Osteocyte (in vitro differentiated cells): ENCODE measurements around the gene ADAM15. TPM values are rescaled to one million over a fixed set of nuclear protein-coding genes. Genes with fewer than 3 reads are reported as not detected.

Experiments used
- DNase-seq: peaks from one replicate; pipeline ENCODE4 v3.0.0; 2021; ENCODE audit warnings: mixed read lengths; ENCODE audit not compliant: unreplicated experiment; ENCODE audit errors: extremely low spot score
- H3K27ac Mint-ChIP-seq: one replicate; pipeline ENCODE4 v1.8.0; 2021; ENCODE audit warnings: mild to moderate bottlenecking, mixed read lengths; ENCODE audit not compliant: unreplicated experiment
- H3K27me3 Mint-ChIP-seq: one replicate; pipeline ENCODE4 v1.8.0; 2021; ENCODE audit warnings: mixed read lengths; ENCODE audit not compliant: unreplicated experiment
- H3K36me3 Mint-ChIP-seq: one replicate; pipeline ENCODE4 v1.8.0; 2021; ENCODE audit warnings: mixed read lengths; ENCODE audit not compliant: unreplicated experiment
- H3K4me1 Mint-ChIP-seq: one replicate; pipeline ENCODE4 v1.8.0; 2021; ENCODE audit warnings: mixed read lengths; ENCODE audit not compliant: unreplicated experiment
- H3K4me3 Mint-ChIP-seq: one replicate; pipeline ENCODE4 v1.8.0; 2021; ENCODE audit warnings: mild to moderate bottlenecking, moderate library complexity, mixed read lengths; ENCODE audit not compliant: unreplicated experiment
- H3K9me3 Mint-ChIP-seq: one replicate; pipeline ENCODE4 v1.8.0; 2021; ENCODE audit warnings: mixed read lengths; ENCODE audit not compliant: unreplicated experiment
- CTCF ChIP-seq: fragments of 200-600 bp; sonication (generic); IDR thresholded peaks from 2 replicates; pipeline ENCODE4 v1.5.0; 2021; ENCODE audit warnings: antibody characterized with exemption, mild to moderate bottlenecking, moderate library complexity
- total RNA-seq: library from RNA; stranded (reverse); gene quantifications from 2 replicates; pipeline ENCODE4 v1.2.1, GENCODE V29; 2021

Gene ADAM15
- total RNA-seq, 1 donor from 2014 or later: 89.4 TPM

GRCh38 chr1:155026154-155026553 is 25.0 kb upstream of the ADAM15 start:
- Mint-ChIP-seq H3K36me3 (no peaks in the 10 kb centered on the region), H3K27me3 (no peaks in the 10 kb centered on the region), H3K4me3 (no peak overlapping the region), H3K27ac (no peak overlapping the region), H3K4me1 (peaks cover 10% of the 10 kb centered on the region), H3K9me3 (no peaks in the 10 kb centered on the region)
- no peak for DNase-seq
- no peak for TF ChIP-seq CTCF

- Mint-ChIP-seq H3K9me3 (no peaks in the 10 kb centered on the region), H3K27ac (no peak overlapping the region), H3K27me3 (no peaks in the 10 kb centered on the region), H3K4me1 (peaks cover 8% of the 10 kb centered on the region), H3K36me3 (no peaks in the 10 kb centered on the region), H3K4me3 (no peak overlapping the region)
- no peak for DNase-seq
- TF ChIP-seq CTCF: no peak
These were observed 24.5 kb upstream of the ADAM15 start for GRCh38 chr1:155026588-155026987.

- Mint-ChIP-seq H3K27me3 (no peaks in the 10 kb centered on the region), H3K4me3 (no peak overlapping the region), H3K4me1 (no peaks in the 10 kb centered on the region), H3K9me3 (no peaks in the 10 kb centered on the region), H3K27ac (no peak overlapping the region), H3K36me3 (no peaks in the 10 kb centered on the region)
- no peak for DNase-seq
- no peak for TF ChIP-seq CTCF
These were observed 21.4 kb upstream of the ADAM15 start for GRCh38 chr1:155029513-155030242.

GRCh38 chr1:155030243-155030795 is 20.8 kb upstream of the ADAM15 start:
- DNase-seq: no peak
- Mint-ChIP-seq H3K36me3 (no peaks in the 10 kb centered on the region), H3K27me3 (no peaks in the 10 kb centered on the region), H3K4me3 (no peak overlapping the region), H3K27ac (no peak overlapping the region), H3K4me1 (no peaks in the 10 kb centered on the region), H3K9me3 (no peaks in the 10 kb centered on the region)
- no peak for TF ChIP-seq CTCF

- DNase-seq: no peak
- Mint-ChIP-seq H3K27me3 (no peaks in the 10 kb centered on the region), H3K9me3 (no peaks in the 10 kb centered on the region), H3K4me1 (no peaks in the 10 kb centered on the region), H3K4me3 (no peak overlapping the region), H3K36me3 (no peaks in the 10 kb centered on the region), H3K27ac (no peak overlapping the region)
- TF ChIP-seq CTCF: no peak
These were observed 20.2 kb upstream of the ADAM15 start for GRCh38 chr1:155030899-155031298.
